ENCODE measurements around the gene KCNA10.
A peak's percentile ranks its signal among the peaks of the same experiment; 100 is the strongest.

The KCNA10 gene

GRCh38 chr1:110490791-110491451 lies 28.1 kb downstream of the KCNA10 start:
- TF ChIP-seq CTCF (conservative IDR thresholded peaks at IDR 0.05; ENCODE audit: low read depth): no peak
- no peak overlapping the region for H3K27ac ChIP-seq
- CTCF ChIA-PET: interaction anchor here (1.6 kb wide), 1 partner anchor 31 kb away, joined by 6 read pairs; no protein-coding TSS in a partner anchor
- DNase-seq (ENCODE audit: low spot score): no peak
- POLR2A ChIA-PET (ENCODE audit: low non-redundant PET): no interaction called here

- ChIA-PET POLR2A (ENCODE audit: low non-redundant PET) (no interaction called here), CTCF (no interaction called here)
- no peak for DNase-seq (ENCODE audit: low spot score)
- TF ChIP-seq CTCF (conservative IDR thresholded peaks at IDR 0.05; ENCODE audit: low read depth): no peak
- H3K27ac ChIP-seq: no peak overlapping the region
Measured at GRCh38 chr1:110489973-110490542, 28.9 kb downstream of the KCNA10 start.

- DNase-seq (ENCODE audit: low spot score): no peak
- ChIA-PET POLR2A (ENCODE audit: low non-redundant PET) (no interaction called here), CTCF (no interaction called here)
- H3K27ac ChIP-seq: no peak overlapping the region
- TF ChIP-seq CTCF (conservative IDR thresholded peaks at IDR 0.05; ENCODE audit: low read depth): no peak
Measured at GRCh38 chr1:110489406-110489805, 29.6 kb downstream of the KCNA10 start.

DNA sequence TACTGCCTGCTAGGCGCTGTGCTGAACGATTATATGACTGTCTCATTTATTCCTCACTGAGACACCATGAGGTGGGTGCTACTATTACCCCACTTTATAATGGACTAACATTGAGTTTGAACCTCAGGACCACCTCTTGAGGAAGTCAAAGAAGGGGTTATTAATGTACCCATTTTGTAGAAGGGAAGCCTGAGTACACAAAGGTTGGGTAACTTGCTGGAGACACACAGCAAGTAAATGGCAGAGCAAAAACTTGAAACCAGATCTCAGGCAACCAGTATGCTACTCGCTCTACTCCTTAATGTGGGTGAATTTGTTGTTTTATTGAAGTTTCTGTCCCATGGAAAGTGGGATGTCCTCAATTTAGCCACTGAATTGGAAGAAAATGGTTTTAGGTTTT lies 30.1 kb downstream of the KCNA10 start:
- no peak for DNase-seq (ENCODE audit: low spot score)
- ChIA-PET POLR2A (ENCODE audit: low non-redundant PET) (no interaction called here), CTCF (no interaction called here)
- no peak overlapping the region for H3K27ac ChIP-seq
- no peak for TF ChIP-seq CTCF (conservative IDR thresholded peaks at IDR 0.05; ENCODE audit: low read depth)

- no peak for TF ChIP-seq CTCF (conservative IDR thresholded peaks at IDR 0.05; ENCODE audit: low read depth)
- ChIA-PET CTCF (no interaction called here), POLR2A (ENCODE audit: low non-redundant PET) (no interaction called here)
- DNase-seq (ENCODE audit: low spot score): no peak
- no peak overlapping the region for H3K27ac ChIP-seq
Measured at GRCh38 chr1:110488161-110488560, 30.8 kb downstream of the KCNA10 start.

DNA sequence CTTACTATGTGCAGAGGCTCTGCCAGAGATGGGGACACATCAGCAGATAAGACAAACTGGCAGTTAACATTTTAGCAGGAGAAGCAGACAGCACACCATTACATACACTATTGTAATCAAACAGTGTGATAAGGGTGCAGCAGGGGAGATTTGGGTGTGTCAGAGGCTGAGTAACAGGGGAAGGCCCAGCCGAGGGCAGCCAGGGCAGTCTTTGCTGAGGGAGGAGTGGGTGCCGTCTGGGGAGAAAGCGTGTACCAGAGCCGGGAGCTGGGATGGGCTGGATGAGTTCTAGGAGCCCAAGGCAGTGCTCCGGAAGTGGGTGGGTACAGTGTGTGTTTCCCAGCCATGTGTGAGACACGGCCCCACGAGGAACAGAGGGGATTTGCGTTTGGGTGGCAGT lies 31.2 kb downstream of the KCNA10 start:
- TF ChIP-seq CTCF (conservative IDR thresholded peaks at IDR 0.05; ENCODE audit: low read depth): no peak
- peak; percentile 65 for DNase-seq (ENCODE audit: low spot score)
- no peak overlapping the region for H3K27ac ChIP-seq
- POLR2A ChIA-PET (ENCODE audit: low non-redundant PET): no interaction called here
- CTCF ChIA-PET: interaction anchor here (3.7 kb wide), 1 partner anchor 8 kb away, joined by 17 read pairs; no protein-coding TSS in a partner anchor
